Gastrocnemius medialis (tissue), 4 donors: ENCODE measurements around the gene RASSF4.

Experiments
- POLR2A ChIP-seq, 2 donors: fragments of 450-650 bp; IDR thresholded peaks; one replicate each; pipeline ENCODE4 v1.6.1; 2017; ENCODE audit warnings: antibody characterized with exemption in 2 of 2, mild to moderate bottlenecking in 2 of 2, moderate library complexity in 2 of 2
- TF ChIP-seq, protein P1 (sequence below), 5 experiments: fragments of 450-650 bp in 3 of 5; fragments of 200-600 bp in 2 of 5; sonication (generic) in 2 of 5; IDR thresholded peaks in 4 of 5; conservative IDR thresholded peaks in 1 of 5; 1 replicate in 4 of 5; 2 replicates in 1 of 5; pipeline ENCODE4 v1.5.1; 2016 to 2019; ENCODE audit warnings: antibody characterized with exemption in 5 of 5, mild to moderate bottlenecking in 3 of 5, moderate library complexity in 3 of 5

DNA sequence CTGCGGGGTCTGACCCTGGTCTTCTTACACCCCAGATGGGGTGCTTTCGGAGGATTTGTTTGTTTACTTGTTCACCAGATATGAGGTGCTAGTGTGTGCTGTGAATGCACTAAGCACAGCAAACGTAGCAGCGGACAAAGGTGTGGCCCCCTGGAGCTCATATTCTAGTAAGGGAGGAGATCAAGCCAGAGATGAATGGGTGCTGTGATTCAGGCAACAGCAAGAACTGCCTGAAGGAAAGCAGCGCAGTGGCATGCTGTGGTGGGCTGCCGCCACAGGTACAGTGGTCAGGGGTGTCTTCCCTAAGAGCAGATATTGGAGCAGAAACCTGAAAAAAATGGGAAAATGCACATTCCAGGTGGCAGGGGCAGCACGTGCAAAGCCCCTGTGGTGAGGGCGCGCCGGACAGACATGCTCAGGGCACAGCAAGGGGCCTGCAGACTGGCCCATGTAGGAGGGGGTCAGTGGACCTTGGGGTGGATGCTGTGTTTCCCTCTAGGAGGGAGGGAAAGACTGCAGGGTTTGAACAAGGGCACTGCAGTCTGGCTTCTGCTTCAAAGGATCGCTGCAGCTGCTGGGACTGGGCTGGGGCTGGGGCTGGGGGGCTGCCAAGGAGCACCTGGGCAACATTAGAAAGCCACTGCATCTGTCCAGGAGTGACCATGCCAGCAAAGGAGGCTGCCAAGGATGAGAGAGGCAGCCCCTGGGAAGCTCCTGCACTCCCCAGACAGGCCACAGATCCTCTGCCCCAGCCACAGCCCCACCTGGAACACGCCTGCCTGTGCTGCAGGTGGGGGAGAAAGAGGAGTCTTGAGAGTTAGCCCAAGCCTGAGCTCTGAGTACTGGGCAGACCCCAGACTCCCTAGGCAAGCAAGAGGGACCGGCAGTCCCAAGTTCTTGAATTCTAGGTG is 19.9 kb downstream of the RASSF4 start:
- TF ChIP-seq, protein P1, sequence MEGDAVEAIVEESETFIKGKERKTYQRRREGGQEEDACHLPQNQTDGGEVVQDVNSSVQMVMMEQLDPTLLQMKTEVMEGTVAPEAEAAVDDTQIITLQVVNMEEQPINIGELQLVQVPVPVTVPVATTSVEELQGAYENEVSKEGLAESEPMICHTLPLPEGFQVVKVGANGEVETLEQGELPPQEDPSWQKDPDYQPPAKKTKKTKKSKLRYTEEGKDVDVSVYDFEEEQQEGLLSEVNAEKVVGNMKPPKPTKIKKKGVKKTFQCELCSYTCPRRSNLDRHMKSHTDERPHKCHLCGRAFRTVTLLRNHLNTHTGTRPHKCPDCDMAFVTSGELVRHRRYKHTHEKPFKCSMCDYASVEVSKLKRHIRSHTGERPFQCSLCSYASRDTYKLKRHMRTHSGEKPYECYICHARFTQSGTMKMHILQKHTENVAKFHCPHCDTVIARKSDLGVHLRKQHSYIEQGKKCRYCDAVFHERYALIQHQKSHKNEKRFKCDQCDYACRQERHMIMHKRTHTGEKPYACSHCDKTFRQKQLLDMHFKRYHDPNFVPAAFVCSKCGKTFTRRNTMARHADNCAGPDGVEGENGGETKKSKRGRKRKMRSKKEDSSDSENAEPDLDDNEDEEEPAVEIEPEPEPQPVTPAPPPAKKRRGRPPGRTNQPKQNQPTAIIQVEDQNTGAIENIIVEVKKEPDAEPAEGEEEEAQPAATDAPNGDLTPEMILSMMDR (IDR thresholded peaks at IDR 0.05 in 4 of 5, conservative IDR thresholded peaks at IDR 0.05 in 1 of 5) = no peak
- no peak for TF ChIP-seq POLR2A (IDR thresholded peaks at IDR 0.05)
